A204.1 (cell line): ENCODE data around the gene WSCD2.
"Not testable (repeated sequence)": the region's sequence is repeated elsewhere in the genome, so short reads cannot be mapped to it uniquely, and the experiment has no call there.

ENCODE experiments used
- FAIRE-seq: peaks from 2 replicates; lab custom pipeline; 2012; peaks lifted over from hg19 to GRCh38; lab: Jason Lieb, UNC

Gene WSCD2

GRCh38 chr12:108198043-108198442, 69.0 kb downstream of the WSCD2 start:
- FAIRE-seq: no peak

DNA sequence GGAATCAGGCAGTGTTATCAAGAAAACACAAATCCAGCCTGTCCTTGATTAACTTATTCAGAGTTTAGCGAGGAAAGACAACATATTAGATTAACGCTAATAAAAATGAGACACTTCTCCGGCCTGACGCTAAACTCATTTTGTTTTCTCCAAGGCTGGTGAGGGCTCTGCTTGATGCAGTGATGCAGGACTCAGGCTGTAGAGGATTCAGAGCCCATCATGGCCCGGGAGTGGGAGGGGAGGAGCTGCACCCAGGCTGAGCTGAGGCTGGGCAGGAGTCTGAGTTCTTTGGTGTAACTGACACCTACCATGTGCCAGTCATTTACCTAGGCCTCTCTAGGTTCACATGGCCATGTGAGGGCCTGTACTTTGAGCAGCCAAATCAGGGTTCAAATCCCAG, 70.0 kb downstream of the WSCD2 start:
- no peak for FAIRE-seq

DNA sequence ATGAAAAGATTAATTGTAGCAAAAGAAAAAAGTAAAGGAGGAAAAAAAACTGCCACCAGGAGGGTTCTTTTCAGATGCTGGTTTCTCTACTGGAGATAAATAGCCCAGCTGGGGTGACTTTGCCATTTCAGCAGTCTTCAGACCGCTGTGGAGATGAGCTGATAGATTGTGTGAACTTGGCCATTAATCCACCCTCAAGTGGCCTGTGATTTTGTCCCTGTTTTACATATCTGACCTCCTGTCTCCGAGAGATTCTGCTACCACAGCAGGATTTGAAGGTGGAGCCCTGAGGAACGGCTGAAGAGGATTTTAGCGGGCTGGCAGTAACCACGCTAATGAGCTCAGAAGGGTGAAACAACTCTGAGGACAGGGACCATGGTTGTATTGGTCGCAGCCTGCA, 72.7 kb downstream of the WSCD2 start:
- FAIRE-seq: no peak

DNA sequence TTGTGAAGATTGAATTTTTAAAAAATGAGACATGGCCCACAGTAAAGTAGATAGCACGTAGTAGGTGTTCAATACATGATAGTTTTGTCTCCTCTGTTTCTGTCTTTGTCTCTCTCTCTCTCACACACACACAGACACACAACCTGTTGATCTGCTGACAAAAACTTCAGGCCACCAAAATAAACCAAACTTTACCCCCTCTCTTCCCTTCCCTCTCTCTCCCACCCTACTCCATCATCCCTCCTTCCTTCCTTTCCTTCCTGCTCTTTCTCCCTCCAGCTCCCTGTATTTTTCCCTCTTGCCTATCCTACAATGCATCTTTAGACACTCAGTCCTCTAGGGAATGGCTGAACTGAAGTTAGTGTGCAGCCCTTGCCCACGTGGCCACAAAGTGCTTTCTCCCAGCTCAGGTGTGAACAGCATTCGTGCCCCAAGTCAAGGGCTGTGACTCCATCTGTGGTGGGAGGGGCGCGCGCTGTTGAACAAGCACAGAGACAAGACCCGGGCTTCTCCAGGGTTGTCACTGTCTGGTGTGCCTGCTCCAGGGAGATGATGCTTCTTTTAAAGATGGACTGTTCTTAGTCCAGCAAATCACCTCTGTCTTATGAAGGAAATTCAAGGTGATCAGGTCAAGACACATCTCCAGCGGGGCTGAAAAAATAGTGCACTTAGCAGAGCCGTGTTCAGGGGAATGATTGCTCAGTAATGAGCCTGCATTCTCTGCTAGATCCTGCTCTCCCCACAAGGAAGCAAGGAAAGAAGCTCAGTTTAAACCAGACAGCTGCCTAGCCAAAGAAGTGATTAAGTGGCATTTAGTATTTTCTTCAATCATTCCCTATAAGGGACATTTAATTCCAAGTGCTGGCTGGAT, 75.3 kb downstream of the WSCD2 start:
- no peak for FAIRE-seq

GRCh38 chr12:108205864-108206263, 76.8 kb downstream of the WSCD2 start:
- FAIRE-seq: no peak

GRCh38 chr12:108207791-108208730, 79.0 kb downstream of the WSCD2 start:
- FAIRE-seq: no peak

GRCh38 chr12:108210001-108210400, 80.9 kb downstream of the WSCD2 start:
- no peak for FAIRE-seq

DNA sequence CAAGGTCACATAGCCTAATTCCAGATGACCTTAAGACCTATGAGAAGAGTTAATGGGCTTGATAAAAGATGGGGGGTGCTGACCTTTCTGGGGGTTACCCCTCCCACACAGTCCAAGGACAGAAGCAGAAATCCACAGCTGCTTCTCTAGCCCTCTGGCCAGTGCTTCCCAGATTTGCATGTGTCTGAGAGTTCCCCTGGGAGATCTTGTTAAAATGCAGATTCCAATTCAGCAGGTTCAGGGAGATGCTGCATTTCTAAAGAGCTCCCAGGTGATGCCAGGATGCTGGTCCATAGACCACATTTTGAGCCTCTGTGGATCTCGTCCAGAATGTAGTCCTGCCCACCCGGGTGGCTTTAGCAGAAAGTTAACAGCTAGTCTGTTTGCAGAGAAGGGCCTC, 82.1 kb downstream of the WSCD2 start:
- FAIRE-seq: no peak

DNA sequence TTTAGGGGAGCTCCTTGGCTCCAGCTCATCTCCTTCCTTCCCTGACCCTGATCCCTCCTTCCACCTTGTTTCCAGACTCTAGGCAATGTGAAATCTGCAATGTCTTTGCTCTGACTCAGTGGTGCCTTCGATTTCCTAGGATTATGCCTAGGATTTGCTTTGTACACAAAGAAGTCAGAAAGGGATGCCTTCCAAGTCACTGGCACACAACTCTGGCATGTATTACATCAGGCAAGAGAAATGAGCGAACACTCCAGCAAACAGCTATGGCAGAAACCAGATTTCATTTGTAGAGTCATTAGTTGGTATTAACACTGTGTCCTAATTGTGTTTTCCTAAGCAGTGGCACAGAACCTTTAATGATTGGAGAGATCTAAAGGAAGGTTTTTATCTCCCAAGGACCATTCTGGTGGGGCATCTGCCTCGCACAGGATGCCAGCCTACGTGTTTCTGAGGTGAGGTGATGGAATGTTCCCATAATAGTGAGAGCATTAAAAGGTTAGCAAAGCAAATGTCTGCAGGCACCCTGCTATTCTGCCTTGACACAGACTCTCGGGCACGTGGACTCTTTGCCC, 84.9 kb downstream of the WSCD2 start:
- FAIRE-seq: no peak

GRCh38 chr12:108214486-108214885, 85.4 kb downstream of the WSCD2 start:
- FAIRE-seq: no peak

DNA sequence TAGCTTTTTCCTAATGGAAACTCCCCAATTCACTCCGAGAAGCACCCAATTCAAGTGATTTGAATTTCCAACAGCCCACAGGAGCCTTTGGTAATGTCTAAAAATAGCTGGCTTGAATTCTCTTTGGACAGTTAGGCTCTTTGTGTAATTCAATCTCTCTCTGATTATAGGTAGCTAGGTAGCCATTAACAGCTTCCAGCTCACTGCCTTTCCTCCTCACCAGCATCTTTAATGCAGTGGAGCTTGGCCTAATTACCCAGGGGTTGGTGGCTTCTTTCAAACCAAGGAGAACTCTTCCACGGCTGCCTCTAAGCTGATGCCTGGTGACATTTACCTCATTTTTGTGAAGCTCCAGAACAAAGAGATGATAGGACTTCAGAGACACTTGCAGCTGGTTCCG, 86.4 kb downstream of the WSCD2 start:
- no peak for FAIRE-seq

DNA sequence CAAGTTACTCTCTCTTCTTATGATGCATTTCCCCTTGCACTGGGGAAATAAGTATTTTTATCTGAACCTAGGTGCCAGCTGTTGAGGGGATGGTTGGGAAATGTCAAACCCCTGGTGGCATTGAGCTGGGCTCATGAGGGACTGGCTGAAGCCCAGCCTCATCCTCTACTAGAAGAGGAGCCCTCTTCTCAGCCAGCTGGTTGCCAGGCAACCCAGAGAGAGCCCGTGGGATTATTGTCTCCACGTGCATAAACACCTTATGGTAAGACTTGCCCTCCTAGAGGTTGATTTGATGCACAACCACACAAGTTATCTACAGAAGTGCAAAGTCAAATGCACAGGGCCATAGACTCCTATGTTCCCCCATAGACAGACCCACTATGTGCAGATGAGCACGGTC, 89.8 kb downstream of the WSCD2 start:
- FAIRE-seq: no peak

- not testable (repeated sequence) for FAIRE-seq
Observed at GRCh38 chr12:108225101-108225500, 96.0 kb downstream of the WSCD2 start.

DNA sequence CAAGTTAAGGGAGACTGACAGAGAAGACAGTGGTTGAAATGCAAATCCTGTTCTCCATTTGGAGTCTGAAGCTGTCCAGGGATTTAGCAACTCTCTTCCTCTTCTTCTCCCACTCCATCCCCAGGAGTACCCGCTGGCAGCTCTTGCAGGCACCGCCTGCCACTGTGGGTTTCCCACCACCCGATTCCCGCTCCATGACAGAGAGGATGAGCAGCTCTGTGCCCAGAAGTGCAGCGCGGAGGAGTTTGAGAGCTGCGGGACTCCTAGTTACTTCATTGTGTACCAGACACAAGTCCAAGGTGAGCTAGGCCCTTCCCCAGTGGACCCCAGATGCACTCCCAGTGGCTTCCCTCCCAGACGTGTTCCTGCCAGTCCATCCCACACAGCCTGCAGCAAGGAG, 97.8 kb downstream of the WSCD2 start:
- FAIRE-seq: no peak

- no peak for FAIRE-seq
Observed at GRCh38 chr12:108228746-108229145, 99.7 kb downstream of the WSCD2 start.

DNA sequence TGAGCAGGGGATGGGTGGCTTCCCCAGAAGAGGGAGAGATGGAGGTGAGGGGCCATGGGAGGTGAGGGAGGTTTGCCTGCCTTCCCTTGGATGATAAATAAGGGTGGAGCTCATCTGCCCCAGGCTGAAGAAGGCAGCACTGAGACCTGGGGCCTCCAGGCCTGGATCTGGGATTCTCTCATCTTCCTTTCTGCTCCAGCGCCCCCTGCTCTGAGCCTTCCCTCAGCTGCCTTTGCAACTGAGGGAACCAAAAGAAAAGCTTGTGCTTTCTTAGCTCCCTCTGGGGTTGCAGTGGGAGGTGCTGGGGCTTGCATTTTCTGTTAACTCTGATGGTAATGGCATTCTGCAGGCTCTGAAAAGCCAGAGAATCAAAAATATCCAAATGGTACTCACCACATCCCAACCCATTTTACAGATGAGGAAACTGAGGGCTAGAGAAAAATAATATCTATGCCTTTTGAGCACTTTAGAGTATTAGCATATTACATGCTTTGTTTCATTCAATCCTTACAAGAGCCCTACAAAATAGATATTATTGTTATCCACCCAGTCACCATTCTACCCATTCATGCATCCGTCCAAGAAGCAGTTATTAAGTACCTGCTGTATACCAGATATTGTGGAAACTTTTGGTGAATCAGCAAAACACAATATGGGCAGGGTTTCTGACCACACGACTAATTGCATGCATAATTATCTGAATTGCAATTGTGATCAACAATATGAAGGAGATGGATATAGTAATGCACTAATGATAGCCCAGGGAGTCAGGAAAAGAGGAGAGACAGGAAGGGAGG, 102.2 kb downstream of the WSCD2 start:
- no peak for FAIRE-seq

DNA sequence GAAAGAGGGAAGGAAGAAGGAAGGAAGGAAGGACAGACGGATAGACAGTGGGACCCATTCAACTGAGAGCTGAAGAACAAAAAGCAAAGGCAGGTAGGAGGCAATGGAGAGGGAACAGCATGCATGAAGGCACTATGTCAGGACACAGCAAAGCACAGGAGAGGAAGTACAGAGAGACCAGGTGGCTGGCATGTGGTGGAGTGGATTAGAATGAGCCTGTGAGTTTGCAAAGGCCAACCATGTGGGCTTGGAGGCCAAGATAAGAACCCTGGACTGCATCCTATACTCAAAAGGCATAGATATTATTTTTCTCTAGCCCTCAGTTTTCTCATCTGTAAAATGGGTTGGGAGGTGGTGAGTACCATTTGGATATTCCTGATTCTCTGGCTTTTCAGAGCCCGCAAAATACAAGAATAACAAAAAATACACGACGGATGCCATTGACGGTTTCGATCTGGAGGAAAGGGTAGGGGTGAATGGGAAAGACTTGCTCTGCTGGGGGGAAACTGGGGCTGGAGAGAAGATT, 102.9 kb downstream of the WSCD2 start:
- FAIRE-seq: no peak

DNA sequence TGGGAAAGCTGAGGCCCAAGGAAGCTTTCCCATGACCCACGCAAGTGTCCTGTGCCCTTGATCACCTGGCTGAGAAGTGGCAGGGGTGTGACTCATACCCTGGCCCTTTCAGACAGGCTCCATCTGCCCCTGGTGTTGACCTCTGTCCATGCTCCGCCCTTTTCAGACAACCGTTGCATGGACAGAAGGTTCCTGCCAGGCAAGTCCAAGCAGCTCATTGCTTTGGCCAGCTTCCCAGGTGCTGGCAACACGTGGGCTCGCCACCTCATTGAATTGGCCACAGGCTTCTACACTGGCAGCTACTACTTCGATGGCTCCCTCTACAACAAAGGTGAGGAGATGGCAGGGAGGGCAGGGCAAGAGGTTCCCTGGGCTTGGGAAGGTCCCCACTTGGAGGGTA, 103.5 kb downstream of the WSCD2 start:
- FAIRE-seq: no peak

DNA sequence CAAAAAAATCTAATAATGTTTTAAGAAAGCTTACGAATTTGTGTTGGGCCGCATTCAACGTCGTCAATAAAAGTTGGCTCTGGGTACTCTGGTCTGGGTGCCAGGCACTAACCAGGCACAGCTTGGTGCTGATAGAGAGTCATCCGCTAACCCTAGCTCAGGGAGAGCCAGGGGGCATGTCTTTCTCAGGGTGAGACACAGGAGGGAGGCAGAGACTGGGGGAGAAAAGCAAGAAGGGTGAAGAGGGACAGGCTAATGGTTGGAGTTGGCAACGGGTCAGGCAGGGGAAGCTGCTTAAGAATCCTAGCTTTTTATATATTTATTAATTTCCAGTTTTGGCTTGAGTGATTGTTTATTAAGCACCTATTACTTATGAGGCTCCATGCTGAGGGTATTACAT, 105.1 kb downstream of the WSCD2 start:
- FAIRE-seq: no peak

- no peak for FAIRE-seq
Observed at GRCh38 chr12:108235197-108235984, 106.3 kb downstream of the WSCD2 start.

GRCh38 chr12:108235985-108236263, 106.8 kb downstream of the WSCD2 start:
- FAIRE-seq: no peak
